Astrocyte of the hippocampus (primary cell): Measurements from ENCODE around the gene THSD7B.
"Not testable (repeated sequence)": the region's sequence is repeated elsewhere in the genome, so short reads cannot be mapped to it uniquely, and the experiment has no call there.

Experiments
- DNase-seq: peaks from one replicate; pipeline ENCODE4 v3.0.0; 2011; ENCODE audit warnings: low read depth, low spot score

THSD7B gene

GRCh38 chr2:137675584-137676327, 910.4 kb downstream of the THSD7B start:
- no peak for DNase-seq

- DNase-seq: no peak
Observed at GRCh38 chr2:137676346-137676745, 911.0 kb downstream of the THSD7B start.

- no peak for DNase-seq
Observed at GRCh38 chr2:137677466-137677865, 912.1 kb downstream of the THSD7B start.

- peak; percentile 50 for DNase-seq
Observed at GRCh38 chr2:137689549-137689948, 924.2 kb downstream of the THSD7B start.

GRCh38 chr2:137693534-137693933, 928.2 kb downstream of the THSD7B start:
- DNase-seq: no peak

GRCh38 chr2:137696916-137697315, 931.6 kb downstream of the THSD7B start:
- DNase-seq: no peak

- not testable (repeated sequence) for DNase-seq
Observed at GRCh38 chr2:137700250-137700649, 934.9 kb downstream of the THSD7B start.

- no peak for DNase-seq
Observed at GRCh38 chr2:137700681-137701080, 935.3 kb downstream of the THSD7B start.

GRCh38 chr2:137705296-137705695, 940.0 kb downstream of the THSD7B start:
- peak; percentile 24 for DNase-seq

GRCh38 chr2:137706786-137707613, 941.7 kb downstream of the THSD7B start:
- peak; percentile 34 for DNase-seq

- no peak for DNase-seq
Observed at GRCh38 chr2:137708311-137708710, 943.0 kb downstream of the THSD7B start.

GRCh38 chr2:137715731-137716191, 950.4 kb downstream of the THSD7B start:
- no peak for DNase-seq

- DNase-seq: no peak
Observed at GRCh38 chr2:137718786-137719185, 953.4 kb downstream of the THSD7B start.

GRCh38 chr2:137721733-137722132, 956.4 kb downstream of the THSD7B start:
- no peak for DNase-seq

GRCh38 chr2:137724912-137725311, 959.6 kb downstream of the THSD7B start:
- DNase-seq: no peak
